ENCODE data around the gene ARHGEF17.

GRCh38 chr11:73348838-73349237 is 40.8 kb downstream of the ARHGEF17 start:
- no peak for TF ChIP-seq CTCF (IDR thresholded peaks at IDR 0.05)
- TF ChIP-seq CEBPB (IDR thresholded peaks at IDR 0.05), result no peak
- TF ChIP-seq, protein P1, sequence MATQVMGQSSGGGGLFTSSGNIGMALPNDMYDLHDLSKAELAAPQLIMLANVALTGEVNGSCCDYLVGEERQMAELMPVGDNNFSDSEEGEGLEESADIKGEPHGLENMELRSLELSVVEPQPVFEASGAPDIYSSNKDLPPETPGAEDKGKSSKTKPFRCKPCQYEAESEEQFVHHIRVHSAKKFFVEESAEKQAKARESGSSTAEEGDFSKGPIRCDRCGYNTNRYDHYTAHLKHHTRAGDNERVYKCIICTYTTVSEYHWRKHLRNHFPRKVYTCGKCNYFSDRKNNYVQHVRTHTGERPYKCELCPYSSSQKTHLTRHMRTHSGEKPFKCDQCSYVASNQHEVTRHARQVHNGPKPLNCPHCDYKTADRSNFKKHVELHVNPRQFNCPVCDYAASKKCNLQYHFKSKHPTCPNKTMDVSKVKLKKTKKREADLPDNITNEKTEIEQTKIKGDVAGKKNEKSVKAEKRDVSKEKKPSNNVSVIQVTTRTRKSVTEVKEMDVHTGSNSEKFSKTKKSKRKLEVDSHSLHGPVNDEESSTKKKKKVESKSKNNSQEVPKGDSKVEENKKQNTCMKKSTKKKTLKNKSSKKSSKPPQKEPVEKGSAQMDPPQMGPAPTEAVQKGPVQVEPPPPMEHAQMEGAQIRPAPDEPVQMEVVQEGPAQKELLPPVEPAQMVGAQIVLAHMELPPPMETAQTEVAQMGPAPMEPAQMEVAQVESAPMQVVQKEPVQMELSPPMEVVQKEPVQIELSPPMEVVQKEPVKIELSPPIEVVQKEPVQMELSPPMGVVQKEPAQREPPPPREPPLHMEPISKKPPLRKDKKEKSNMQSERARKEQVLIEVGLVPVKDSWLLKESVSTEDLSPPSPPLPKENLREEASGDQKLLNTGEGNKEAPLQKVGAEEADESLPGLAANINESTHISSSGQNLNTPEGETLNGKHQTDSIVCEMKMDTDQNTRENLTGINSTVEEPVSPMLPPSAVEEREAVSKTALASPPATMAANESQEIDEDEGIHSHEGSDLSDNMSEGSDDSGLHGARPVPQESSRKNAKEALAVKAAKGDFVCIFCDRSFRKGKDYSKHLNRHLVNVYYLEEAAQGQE (IDR thresholded peaks at IDR 0.05), result no peak
- no peak for TF ChIP-seq RAD21 (conservative IDR thresholded peaks at IDR 0.05 in 1 of 2, IDR thresholded peaks at IDR 0.05 in 1 of 2)
- no peak for TF ChIP-seq FOSL2 (IDR thresholded peaks at IDR 0.05)
- TF ChIP-seq FOSL2 (CRISPR knock-in tag; IDR thresholded peaks at IDR 0.05), result no peak
- no peak for TF ChIP-seq POLR2A (IDR thresholded peaks at IDR 0.05; ENCODE audit: low read length)
- TF ChIP-seq, protein P2, sequence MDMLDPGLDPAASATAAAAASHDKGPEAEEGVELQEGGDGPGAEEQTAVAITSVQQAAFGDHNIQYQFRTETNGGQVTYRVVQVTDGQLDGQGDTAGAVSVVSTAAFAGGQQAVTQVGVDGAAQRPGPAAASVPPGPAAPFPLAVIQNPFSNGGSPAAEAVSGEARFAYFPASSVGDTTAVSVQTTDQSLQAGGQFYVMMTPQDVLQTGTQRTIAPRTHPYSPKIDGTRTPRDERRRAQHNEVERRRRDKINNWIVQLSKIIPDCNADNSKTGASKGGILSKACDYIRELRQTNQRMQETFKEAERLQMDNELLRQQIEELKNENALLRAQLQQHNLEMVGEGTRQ (IDR thresholded peaks at IDR 0.05), result no peak
- TF ChIP-seq ZFP36 (IDR thresholded peaks at IDR 0.05; ENCODE audit: borderline replicate concordance, partially characterized antibody), result no peak

All from A549 (cell line).